GM18520 (cell line): ENCODE data around the gene PHF2.

Experiments used
- ATAC-seq: cut with Tn5 transposase; IDR thresholded peaks from one replicate; pipeline ENCODE4 v1.9.1; 2021; ENCODE audit not compliant: unreplicated experiment

The PHF2 gene

DNA sequence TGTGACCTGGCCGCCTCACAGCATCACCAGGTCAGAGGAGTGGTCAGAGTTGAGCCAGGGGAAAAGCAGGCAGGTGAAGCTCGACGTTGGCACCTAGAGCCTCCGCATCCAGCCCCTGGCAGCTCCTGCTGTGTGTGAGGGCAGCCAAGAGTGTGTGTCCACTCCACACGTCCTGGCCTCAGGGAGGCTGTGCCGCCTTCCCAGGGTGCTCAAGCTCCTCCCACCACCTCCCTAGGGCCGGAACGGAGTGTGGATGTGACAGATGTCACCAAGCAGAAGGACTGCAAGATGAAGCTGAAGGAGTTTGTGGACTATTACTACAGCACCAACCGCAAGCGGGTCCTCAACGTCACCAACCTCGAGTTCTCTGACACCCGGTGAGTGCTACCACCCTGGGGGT lies 72.5 kb downstream of the PHF2 start:
- no peak for ATAC-seq

DNA sequence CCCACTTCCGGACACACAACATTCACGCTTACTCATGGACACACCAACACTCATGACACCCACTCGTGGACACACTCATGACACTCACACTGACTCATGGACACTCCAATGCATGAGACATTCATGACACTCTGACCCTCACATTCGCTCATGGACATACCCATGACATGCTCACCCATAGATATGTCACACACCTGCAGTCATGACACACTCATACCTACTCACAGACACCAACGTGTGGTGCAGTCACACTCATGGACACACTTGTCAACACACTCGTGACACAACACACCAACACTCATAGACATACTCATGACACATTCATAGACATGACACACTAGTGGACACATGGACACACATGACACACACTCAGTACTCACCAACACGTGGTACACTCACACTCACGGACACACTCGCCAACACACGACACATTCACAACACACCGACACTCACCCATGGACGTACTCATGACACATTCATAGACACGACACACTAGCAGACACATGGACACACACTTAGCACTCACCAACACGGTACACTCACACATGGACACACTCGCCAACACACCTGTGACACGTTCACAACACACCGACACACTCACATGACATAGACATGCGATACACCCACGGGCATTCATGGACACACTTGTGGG lies 73.4 kb downstream of the PHF2 start:
- no peak for ATAC-seq

DNA sequence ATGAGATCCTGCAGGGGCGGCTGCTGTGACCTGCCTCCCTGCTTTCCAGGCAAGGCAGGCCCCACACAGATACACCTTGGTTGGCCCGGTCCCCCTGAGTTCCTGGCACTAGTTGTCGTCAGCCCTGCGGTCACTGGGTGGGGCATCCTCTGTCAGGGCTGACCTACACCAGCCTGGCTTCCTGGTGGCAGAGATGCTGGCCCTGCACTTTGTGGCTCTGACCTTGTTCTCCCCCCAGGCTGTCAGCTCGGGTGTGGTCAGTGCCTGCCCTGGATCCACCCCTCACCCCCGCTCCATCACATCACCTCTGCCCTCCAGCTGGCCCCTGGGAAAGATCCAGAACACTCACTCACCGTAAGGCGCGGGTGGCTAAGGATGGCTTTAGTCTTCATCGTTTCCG lies 74.1 kb downstream of the PHF2 start:
- no peak for ATAC-seq

DNA sequence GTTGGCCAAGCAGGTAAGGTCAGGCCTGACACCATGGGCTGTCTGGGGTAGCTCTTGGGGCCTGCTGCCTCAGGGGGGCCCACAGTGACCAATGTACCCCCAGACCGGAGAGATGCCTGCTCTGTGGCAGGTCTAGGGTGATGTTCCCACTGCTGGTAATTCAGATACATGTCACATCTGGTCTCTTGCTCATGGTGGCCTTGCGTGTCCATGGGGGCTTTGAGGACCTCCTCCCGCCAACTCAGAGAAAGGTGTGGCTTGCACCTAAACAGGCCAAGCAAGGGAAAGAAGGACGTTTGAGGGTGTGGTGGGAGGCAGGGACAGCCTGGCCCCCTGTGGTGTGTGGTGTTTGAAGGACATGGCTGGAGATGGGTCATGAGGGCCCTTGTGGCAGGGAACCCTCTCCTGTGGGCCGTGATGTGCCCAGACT lies 75.2 kb downstream of the PHF2 start:
- no peak for ATAC-seq

DNA sequence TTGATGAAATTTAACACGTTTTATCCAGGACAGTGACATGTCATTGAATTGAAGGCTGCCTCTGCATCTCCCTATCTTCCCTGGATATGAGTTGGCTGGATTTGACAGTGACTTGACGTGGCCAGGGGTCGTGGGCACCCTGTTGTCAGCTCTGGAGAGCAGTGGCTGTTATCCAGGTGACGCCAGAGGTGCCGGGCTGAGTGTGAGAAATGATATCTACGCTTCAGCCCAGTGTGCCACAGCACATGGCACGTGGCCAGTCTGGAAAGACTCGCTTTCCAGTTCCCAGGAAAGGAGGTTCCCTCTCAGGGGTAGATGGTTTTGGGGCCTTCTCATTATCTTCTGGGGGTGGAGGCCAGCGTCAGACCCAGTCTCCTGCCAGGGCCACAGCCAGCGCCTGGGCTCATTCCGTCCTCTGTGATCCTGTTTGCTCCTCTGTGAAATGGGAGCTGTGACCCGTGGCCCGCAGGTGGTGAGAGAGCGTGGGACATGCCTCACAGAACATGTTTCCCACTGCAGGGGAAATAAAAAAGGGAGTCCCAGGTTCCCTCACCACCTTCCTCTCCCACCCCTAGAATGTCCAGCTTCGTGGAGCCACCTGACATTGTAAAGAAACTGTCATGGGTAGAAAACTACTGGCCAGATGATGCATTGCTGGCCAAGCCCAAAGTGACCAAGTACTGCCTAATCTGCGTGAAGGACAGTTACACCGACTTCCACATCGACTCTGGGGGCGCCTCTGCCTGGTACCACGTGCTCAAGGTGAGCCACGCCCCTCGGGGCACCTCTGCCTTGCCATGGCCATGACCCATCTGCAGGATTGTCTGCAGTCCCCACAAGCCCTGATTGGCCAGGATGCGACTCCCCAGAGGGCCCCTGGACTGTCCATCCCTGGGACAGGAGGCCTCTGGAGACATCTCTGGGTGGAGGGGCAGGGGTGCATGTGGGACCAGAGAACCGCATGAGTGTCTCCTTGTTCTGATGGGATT lies 76.5 kb downstream of the PHF2 start:
- no peak for ATAC-seq

DNA sequence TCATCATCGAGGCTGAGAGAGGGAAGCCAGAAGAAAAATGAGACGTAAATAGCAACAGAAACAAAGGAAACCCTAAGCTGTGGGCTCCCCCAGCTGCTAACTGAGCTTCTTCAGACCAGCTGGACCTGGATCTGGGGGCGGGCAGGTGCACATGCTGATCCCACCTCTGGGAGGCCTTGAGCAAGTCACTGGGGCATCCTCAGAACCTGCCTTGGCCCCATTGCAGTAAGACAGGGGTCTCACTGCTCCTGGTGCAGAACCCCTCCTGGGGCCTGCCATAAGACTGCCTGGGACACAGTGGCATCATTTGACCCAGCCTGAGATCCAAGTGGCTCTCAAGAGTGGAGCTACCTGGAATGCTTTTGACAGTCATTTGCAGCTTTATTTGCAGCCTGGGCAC lies 77.4 kb downstream of the PHF2 start:
- ATAC-seq, result no peak

DNA sequence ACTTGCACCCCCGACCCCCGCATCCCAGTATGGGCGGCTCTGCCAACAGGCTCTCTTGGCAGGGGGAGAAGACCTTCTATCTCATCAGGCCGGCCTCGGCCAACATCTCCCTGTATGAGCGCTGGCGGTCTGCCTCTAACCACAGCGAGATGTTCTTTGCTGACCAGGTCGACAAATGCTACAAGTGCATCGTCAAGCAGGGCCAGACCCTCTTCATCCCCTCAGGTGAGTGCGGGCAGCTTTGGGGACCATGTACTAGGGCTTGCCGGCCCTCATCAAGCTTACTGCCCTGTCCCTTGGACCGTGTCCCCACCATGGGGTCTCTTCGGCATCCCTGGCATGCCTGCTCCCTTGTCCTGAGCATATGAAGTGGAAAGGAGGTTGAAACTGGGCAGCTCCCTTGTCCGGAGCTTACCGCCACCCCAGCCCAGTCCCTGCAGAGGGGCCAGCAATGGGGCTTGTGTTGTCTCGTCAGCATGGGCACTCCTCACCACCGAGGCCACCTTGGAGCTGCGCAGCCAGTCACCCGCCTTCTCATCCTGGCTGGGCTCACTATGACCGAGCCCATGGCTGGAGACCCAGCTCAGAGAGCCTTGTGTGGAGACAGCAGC lies 78.1 kb downstream of the PHF2 start:
- no peak for ATAC-seq

DNA sequence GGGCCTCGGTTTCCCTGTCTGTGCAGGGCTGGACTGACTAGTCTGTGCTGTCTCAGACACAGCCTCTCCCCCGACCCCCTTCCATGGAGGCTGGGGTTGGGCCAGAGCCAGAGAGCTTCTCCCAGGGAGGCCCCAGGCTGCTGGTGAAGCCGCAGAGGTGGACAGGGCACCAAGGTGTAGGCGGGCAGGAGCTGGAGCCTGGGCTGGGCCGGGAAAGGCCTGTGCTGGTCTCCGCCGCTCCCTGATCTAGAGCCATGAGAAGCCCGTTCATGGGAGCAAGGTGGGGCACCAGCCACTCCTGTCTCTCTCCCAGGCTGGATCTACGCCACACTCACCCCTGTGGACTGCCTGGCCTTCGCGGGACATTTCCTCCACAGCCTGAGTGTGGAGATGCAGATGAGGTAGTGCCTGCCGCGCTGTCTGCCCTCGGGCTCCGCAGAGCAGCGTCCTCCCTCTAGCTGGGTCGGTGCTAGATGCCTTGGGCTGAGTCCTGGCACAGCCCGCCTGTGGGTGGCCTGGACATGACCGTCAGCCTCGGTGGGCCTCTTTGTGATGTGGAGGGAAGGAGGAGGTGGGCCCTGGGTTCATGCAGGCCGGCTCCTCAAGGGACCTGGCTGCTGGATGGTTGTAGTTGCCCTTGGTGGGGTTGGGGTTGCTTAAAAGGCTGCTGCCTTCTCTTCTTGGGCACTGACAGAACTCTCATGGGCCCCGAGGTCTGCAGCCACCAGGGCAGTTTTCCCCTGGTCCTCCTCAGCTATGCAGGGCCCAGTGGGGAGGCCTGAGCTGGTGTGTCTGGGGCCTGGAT lies 79.4 kb downstream of the PHF2 start:
- no peak for ATAC-seq

DNA sequence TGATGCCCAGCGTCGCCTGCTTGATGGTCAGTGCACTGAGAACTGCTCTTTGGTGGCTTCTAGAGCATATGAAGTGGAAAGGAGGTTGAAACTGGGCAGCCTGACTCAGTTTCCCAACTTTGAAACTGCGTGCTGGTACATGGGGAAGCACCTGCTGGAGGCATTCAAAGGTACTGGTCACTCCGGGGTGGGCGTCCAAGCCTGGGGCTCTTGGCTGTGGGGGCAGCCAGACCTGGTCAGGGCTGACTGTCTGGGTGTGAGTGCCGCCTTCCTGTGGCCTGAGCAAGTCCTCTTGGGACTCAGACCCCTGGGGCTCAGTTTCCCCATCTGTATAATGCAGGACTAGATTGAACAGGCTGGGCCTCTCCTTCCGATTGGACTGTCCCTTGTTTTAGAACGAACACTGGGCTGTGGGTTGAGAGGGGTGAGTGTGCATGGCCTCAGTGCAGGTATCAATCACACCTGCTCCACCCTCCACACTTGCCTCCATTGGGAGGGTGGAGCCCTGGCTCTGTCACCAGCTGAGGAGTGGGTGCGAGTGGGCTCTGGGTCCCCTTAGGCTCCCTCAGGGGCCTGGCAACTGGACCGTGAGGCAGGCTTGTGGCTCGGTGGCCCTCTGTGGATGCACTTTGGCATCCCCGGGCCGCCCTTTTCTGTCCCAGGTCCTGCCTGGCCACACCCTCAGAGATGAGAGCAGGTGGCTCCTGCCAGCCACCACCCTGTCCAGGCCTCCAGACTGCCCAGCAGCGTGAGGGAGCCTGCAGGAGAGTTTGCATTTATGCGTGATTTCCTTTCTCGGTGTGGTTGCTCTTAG lies 80.2 kb downstream of the PHF2 start:
- ATAC-seq, result no peak

DNA sequence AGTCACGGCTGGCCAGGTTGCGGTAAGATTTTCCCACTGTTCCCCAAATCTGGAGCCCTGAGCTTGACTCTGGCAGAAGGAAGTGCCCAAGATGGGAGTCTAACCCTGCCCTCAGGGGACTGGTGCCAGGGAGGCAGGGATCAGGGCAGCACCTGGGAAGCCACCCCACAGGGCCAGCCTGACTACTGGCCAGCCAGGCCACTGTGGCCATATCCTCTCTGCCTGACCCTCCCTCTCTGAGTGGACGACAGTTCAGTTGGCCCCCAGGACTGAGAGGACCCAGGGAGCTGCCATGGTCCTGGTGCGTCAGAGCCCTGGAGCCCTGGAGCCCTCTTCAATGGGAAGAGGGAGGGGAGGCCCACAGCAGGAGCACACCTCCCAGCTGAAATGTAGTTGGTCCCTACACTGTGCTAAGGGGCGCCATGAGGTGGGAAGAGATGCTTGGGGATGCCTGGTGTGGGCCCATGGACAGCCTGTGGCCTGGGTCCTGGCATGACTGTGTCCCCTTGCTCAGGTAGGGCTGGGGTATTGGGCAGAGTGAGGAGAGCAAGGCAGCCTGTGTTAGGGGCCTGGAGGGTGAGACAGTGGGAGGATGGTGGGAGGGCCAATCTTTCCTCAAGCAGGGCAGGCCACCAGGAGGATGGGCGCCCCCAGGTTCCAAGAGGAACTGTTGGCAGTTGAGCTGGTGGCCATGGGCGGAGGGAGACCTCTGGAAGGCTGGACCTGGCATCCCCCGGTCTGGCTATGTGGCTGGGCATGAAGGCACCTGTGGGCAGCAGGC lies 81.1 kb downstream of the PHF2 start:
- no peak for ATAC-seq

DNA sequence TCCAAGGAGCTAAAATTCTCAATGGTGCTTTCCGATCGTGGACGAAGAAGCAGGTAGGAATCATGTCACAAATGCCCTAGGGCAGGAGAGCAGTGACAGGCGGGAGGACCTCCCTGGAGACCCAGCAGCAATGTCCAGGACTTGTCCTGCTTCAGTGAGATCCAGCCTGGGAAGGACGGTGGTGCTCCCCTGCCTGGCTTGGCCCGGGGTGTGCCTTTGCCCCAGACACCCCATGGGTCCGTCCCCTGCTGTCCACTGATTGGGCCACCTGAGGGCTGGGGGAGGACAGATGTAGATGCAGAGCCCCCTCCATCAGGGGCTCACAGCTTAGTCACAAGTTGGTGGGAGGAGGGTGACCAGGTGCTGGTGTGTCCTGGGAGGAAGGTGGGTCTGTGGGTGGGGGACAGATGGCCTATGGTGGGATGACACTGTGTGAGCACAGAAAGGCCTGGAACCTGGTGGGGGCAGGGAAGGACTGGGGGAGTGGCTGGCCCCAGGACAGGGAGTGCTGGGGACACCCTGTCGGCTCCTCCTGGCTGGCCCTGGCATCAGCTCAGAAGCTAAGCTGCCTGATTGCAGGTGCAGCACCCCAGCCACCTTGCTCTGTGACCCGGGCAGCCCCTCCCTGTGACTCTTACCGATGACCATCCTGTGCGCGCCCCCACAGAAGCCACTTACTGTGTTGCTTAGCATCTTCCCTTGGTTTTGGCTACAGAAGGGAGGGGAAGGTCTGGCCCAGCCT lies 82.0 kb downstream of the PHF2 start:
- ATAC-seq, result no peak

DNA sequence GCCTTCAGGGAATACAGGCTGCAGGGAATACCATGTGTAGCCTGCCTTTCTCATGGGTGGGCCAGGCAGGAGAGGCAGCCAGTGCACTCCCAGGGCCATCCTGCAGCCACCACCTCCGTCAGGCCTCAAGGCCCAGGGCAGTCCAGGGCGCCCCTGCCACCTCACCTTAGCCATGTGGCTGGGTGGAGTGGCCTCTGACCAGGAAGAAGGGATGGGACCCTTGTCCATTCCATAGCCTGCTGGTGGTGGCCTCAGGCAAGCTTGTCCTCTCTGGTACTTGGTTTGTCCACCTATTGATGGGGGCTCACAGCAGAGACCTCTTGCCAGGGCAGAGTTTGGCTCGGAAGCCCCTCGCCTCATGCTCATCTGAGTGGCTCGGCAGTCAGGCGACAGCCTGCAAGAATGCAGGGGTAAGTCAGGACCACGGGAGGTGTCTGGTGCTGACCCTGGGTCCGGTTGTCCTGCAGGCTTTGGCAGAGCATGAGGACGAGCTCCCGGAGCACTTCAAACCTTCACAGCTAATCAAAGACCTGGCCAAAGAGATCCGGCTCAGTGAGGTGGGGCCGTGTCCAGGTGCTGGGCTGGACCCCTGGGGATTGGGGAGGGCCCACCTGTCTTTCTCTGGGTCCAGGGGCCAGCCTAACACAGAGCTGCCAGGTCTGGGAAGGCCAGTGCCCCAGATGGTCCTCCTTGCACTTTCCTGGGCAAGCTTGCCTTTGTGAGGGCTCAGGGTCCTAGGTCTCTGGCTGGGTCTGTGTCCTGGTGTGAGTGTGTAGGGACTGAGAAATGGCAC lies 82.9 kb downstream of the PHF2 start:
- no peak for ATAC-seq

DNA sequence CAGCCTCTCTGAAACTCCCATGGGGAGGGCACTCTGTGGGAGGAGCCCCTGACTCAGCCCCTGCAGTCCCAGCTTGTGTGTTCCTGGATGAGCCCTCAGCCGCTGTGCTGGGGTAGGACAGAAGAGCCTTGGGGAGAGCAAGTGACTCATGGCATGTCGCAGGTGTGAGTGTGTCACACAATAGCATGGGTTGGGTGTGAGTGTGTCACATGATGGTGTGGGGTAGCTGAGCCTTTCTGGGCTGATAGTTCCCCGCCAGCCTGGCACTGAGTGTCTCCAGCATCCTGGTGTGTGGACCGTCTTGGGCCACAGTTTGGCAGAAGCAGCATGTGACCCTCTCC lies 83.4 kb downstream of the PHF2 start:
- ATAC-seq, result no peak

DNA sequence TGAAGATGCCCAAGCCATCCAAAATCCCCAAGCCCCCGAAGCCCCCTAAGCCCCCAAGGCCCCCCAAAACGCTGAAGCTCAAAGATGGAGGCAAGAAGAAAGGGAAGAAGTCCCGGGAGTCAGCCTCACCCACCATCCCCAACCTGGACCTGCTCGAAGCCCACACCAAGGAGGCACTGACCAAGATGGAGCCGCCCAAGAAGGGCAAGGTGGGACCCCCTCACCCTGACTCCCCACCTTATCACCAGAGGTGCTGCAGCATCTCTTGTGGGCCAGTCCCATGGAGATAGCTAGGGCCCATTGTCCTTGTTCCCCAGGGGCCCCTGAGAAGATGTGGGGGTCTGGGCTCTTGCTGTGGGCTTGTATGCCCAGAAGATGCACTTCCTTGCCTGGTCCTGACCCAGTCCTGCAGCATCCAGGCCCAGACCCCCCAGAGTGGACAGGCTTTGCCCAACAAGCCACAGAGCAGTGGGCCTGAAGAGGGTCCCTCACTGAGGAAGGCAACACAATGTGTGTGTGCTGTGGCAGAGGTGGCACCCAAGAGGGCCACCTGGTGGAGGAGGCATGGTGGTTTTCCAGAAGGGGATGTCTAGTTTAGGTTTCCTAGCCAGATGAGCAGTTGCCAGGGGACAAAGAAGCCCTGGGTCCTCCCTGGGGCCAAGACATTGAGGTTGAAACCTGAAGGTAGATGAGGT lies 84.1 kb downstream of the PHF2 start:
- ATAC-seq, result no peak

DNA sequence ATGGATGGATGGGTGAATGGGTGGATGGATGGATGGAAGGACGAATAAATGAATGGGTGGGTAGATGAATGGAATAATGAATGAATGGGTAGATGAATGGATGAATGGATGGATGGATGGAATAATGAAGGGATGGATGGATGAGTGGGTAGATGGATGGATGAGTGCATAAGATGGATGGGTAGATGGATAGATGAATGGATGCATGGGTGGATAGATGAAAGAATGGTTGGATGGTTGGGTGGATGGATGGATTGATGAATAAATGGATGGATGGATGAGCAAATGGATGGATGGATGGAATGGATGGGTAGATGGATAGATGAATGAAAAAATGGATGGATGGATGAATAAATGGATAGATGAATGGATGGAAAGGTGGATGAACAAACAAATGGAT lies 85.2 kb downstream of the PHF2 start:
- no peak for ATAC-seq

DNA sequence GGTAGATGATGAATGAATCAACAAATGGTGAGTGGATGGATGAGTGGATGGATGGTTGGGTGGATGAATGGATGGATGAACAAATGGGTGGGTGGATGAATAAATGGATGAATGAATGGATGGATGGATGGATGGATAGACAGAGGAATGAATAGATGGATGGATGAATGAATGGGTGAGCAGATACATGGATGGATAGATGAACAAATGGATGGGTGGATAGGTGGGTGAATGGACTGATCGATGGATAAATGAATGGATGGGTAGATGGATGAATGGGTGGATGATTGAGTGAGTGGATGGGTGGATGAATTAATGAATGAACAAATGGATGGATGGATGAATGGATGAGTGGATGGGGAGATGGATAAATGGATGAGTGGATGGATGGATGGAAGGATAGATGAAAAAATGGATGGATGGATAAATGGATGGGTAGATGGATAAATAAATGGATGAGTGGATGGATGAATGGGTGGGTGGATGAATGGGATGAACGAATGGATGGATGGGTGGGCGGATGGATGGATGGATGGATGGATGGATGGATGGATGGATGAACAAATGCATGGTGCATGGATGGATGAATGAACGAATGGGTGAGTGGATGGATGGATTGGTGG lies 85.7 kb downstream of the PHF2 start:
- no peak for ATAC-seq

DNA sequence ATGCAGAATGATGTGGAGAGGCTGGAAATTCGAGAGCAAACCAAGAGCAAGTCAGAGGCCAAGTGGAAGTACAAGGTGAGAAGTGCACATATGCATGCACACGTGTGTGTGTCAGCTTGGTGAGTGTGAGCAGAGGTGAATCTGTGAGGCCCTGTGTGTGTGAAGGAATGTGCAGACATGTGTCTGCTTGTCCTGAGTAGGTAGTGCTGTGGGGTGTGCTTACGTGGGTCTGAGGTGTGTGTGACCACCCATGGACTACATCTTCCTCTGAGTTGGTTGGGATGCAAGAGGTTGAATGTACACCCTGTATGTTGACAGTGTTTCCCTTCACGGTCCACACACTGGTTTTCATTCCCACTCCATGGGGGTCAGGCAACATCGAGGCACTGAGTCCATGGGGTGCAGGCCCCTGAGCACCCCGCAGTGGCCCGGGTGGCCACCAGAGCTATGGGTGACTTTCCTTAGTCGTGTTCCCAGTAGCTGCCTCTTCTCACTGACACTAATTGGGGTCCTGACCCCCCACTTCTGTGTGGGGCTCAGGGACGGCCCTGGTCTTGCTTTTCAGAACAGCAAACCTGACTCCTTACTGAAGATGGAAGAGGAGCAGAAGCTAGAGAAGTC lies 86.7 kb downstream of the PHF2 start:
- ATAC-seq, result no peak
